G401 (cell line): ENCODE measurements around the gene ALDH1B1. TPM values are rescaled to one million over a fixed set of nuclear protein-coding genes. Genes with fewer than 3 reads are reported as not detected.
A peak's percentile ranks its signal among the peaks of the same experiment; 100 is the strongest.
"Not testable (repeated sequence)": the region's sequence is repeated elsewhere in the genome, so short reads cannot be mapped to it uniquely, and the experiment has no call there.

Experiments
- DNase-seq: peaks from one replicate; pipeline ENCODE4 v3.0.0-alpha.2; 2015; ENCODE audit warnings: low spot score
- in situ Hi-C: cut with HindIII; loops from 2 replicates; pipeline ENCODE4 v1.10.0; 2016; ENCODE audit warnings: low sequenced_read_pairs, mixed read lengths
- total RNA-seq: library from RNA; depleted of rRNA; stranded (reverse); fragments of >200 nt; shearing (Covaris generic); gene quantifications from 2 replicates; pipeline ENCODE4 v1.2.3, GENCODE V29; 2014

ALDH1B1 gene
- total RNA-seq, 1 experiment from 2014 or later, result 87.4 TPM

GRCh38 chr9:38359689-38360385 lies 32.7 kb upstream of the ALDH1B1 start:
- in situ Hi-C loops, result no loop called here
- no peak for DNase-seq

- in situ Hi-C loops, result no loop called here
- no peak for DNase-seq
Observed at GRCh38 chr9:38360839-38361472, 31.5 kb upstream of the ALDH1B1 start.

DNA sequence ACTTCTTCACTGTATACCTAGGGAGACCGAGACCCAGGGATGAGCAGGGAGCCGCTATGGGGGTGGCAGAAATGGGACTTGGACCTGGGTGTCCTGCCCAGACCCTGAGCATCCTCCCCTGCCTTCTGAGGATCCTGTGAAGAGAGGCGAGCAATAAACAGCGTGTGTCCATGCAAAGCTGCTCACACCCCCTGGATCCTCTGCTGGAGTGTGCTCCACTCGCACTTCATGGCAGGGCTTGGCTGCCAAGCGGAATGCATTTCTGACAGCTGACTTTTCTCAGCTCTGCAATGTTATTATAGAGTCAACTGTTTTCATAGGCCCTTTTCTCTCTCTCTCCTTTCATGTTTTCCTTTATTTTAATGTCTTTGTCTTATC lies 31.0 kb upstream of the ALDH1B1 start:
- in situ Hi-C loops, result no loop called here

GRCh38 chr9:38362852-38363588 lies 29.5 kb upstream of the ALDH1B1 start:
- peak; percentile 70 for DNase-seq
- in situ Hi-C loops, result no loop called here

More for the DNA sequence above, 31.0 kb upstream of the ALDH1B1 start:
- DNase-seq, result no peak

- no peak for DNase-seq
- in situ Hi-C loops, result no loop called here
Observed at GRCh38 chr9:38363589-38363925, 28.9 kb upstream of the ALDH1B1 start.

GRCh38 chr9:38367898-38368297 lies 24.6 kb upstream of the ALDH1B1 start:
- in situ Hi-C loops, result no loop called here
- DNase-seq, result no peak

GRCh38 chr9:38368731-38369130 lies 23.8 kb upstream of the ALDH1B1 start:
- no peak for DNase-seq
- in situ Hi-C loops, result no loop called here

- no peak for DNase-seq
- in situ Hi-C loops, result no loop called here
Observed at GRCh38 chr9:38370176-38370575, 22.3 kb upstream of the ALDH1B1 start.

DNA sequence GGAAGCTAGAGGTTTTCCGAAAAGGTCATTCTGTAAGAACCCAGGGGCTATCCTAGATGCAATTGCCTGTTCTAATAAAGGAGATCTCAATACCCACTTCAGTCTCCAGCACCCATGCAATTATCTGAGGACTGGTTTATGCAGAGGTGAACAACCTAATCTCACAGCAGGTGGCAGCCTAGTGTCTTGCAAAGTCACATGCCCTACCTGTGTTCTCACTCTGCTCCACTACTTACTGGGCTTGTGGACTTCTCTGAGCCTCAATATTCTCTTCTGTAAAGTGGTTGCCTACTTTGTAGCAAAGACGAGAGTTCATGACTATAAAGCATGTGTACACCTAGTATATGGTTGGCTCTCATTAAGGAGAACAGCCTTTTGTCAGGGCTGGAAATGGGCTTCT lies 21.0 kb upstream of the ALDH1B1 start:
- in situ Hi-C loops, result no loop called here
- no peak for DNase-seq

- DNase-seq, result no peak
- in situ Hi-C loops, result no loop called here
Observed at GRCh38 chr9:38372762-38373619, 19.5 kb upstream of the ALDH1B1 start.

DNA sequence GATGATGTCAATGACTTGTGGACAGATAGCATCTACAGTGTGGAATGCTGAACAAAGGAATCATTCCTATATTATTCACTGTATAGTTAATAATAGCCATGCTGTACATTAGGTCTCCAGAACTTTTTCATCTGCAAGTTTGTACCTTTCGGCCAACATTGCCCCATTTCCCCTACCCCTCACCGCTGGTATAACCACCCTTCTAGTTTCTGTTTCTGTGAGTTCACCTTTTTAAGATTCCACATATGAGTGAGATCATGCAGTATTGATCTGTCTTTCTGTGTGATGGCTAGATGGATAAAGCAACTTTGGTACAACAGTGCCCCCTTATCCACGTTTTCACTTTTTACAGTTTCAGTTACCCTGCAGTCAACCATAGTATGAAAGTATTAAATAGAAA lies 18.8 kb upstream of the ALDH1B1 start:
- DNase-seq, result no peak
- in situ Hi-C loops, result no loop called here

DNA sequence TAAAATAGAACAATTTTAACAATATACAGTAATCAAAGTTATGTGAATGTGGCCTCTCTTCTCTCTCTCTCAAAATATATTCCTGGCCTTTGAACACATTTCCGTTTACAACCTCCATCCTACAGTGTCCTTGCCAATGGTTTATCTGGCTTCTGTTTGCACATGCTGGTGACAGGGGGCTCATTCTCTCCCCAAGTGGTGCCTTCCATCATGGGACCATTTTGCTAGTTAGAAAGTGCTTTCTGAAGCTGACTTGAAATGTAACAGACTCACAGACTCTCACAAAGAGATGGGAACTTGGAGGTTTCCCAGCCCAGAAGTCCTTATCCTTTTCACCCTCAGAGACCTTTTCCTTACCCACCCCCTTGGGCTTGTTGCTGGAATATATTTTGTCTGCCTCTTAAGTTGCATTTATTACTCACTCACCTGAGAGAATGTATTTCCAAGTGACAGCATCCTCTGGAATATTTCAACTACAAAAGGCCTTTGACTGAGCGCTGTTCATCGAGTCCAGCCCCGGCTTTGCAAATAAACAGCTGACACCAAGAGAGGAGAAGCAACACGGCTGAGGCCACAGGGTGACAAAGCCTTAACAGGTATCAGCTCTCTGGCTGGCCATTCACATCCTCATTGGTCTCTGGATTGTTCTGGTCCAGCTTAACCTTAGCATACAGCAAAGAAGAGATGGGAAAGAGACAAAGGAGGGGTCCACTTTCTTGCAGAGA lies 17.5 kb upstream of the ALDH1B1 start:
- DNase-seq, result no peak
- in situ Hi-C loops, result no loop called here

DNA sequence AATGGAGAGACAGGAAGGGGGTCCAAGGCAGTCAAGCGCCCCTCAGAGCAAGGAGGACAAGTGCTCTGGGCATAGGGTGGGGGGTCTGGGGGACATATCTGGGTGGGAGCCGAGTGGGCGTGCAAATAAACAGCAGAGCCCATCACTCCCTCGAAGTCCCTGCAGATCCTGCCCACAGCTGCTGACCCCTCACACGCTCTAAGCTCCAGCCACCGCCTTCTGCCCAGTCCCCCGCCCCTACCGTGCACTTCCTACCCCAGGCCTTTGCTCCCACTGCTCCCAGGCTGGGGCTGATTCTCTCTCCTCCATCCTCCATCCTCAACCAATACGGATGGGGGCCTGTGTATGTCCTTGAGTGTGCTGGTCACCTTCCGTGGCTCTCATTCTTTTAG lies 16.9 kb upstream of the ALDH1B1 start:
- in situ Hi-C loops, result no loop called here
- no peak for DNase-seq

DNA sequence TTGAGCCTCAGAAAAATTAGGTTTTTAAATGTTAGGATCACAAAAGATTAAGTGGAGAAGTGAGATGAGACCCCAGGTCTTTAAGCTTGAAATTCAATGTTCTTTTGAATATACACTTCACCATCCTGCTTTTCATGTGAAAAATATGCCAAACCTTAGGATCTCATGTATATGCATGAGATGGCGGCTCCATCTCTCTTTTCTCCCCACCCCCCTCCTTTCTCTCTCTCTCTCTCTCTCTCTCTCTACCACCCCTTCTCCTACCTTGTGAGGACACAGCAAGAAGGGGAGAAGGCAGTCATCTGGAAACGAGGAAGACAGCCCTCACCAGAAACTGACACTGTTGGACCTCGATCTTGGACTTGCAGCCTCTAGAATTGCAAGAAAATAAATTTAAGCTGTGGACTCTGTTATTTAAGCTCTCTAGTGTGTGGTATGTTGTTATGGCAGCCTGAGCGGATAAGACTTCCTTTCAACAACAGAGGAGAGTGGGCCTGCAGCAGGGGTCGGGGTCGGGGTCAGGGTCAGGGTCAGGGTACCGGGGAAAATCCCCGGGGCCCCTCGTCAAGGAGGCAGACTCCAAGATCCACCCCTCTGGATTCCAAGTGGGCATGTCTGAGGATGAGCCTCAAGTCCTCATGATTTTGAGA lies 16.4 kb upstream of the ALDH1B1 start:
- no peak for DNase-seq
- in situ Hi-C loops, result no loop called here

- DNase-seq, in situ Hi-C loops: not testable (repeated sequence)
Observed at GRCh38 chr9:38377336-38378083, 15.0 kb upstream of the ALDH1B1 start.

DNA sequence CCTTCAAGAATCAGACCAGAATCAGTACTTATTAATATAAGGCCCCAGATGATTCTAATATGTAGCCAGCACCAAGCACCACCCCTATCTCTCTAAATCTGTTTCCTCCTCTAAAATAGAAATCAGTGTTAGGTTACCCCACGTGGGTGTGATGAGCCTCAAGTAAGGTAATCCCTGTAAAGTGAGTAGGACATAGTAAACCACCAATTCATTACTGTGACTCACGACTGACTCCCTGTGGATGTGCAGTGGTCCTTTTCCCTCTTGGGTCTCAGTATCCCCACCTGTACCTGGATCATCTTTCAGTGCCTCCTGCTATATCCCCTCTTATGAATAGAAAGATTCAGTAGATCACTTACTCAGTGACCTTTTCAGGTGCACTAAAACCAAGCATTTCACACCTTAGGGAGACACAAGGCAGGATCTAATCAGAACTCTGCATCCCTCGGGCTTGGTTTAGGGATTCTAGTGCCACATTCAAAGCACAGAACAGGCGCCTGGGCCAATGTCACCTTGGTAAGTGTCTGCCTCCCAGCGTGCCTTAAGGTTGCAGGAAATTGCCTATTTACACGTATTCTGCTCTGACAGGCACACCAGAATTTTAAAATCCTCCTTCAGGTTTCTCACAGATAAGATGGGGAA lies 12.2 kb upstream of the ALDH1B1 start:
- in situ Hi-C loops, result no loop called here
- no peak for DNase-seq

- no peak for DNase-seq
- in situ Hi-C loops, result no loop called here
Observed at GRCh38 chr9:38380872-38381534, 11.5 kb upstream of the ALDH1B1 start.
